Thoracic aorta (tissue), 2 donors: Measurements from ENCODE around the gene SDK2. TPM values are rescaled to one million over a fixed set of nuclear protein-coding genes. Genes with fewer than 3 reads are reported as not detected.

ENCODE experiments used
- ATAC-seq: fragments of 150-250 bp; one replicate; pipeline ENCODE4 v1.8.0; 2017; ENCODE audit warnings: low read depth; ENCODE audit not compliant: insufficient number of reproducible peaks, low FRiP score
- DNase-seq: peaks from one replicate; pipeline ENCODE4 v3.0.0-alpha.2; 2020; ENCODE audit warnings: low spot score
- H3K27ac ChIP-seq, 2 donors: fragments of 200-600 bp; sonication (generic); 1 replicate in 1 of 2; 2 replicates in 1 of 2; pipeline ENCODE4 v1.5.1; 2016; ENCODE audit warnings: mild to moderate bottlenecking in 2 of 2, moderate library complexity in 2 of 2
- H3K27me3 ChIP-seq: fragments of 200-600 bp; sonication (generic); replicated peaks from 2 replicates; pipeline ENCODE4 v1.6.0; 2016; ENCODE audit warnings: mild to moderate bottlenecking; ENCODE audit not compliant: insufficient read depth
- H3K36me3 ChIP-seq: fragments of 200-600 bp; sonication (generic); one replicate; pipeline ENCODE4 v1.5.1; 2016
- H3K4me1 ChIP-seq, 2 donors: fragments of 200-600 bp; sonication (generic); 1 replicate in 1 of 2; 2 replicates in 1 of 2; pipeline versions ENCODE4 v1.5.1 to v1.6.0; 2016; ENCODE audit warnings: low read depth in 2 of 2, mild to moderate bottlenecking in 1 of 2; ENCODE audit not compliant: control insufficient read depth in 1 of 2
- H3K4me3 ChIP-seq: fragments of 200-600 bp; sonication (generic); 2 replicates; pipeline ENCODE4 v1.5.1; 2016; ENCODE audit warnings: mild to moderate bottlenecking
- H3K9me3 ChIP-seq: fragments of 200-600 bp; sonication (generic); 2 replicates; pipeline ENCODE4 v1.5.1; 2016
- CTCF ChIP-seq: fragments of 200-600 bp; sonication (generic); IDR thresholded peaks from one replicate; pipeline ENCODE4 v1.5.1; 2019; ENCODE audit warnings: antibody characterized with exemption
- total RNA-seq, 2 donors: library from RNA; depleted of rRNA; stranded (reverse); fragments of >200 nt; gene quantifications; one replicate each; pipeline versions ENCODE4 v1.1.0 to v1.2.3, GENCODE V29; 2016

Gene SDK2
- total RNA-seq, 2 donors from 2014 or later: 6.0 to 8.9 TPM

DNA sequence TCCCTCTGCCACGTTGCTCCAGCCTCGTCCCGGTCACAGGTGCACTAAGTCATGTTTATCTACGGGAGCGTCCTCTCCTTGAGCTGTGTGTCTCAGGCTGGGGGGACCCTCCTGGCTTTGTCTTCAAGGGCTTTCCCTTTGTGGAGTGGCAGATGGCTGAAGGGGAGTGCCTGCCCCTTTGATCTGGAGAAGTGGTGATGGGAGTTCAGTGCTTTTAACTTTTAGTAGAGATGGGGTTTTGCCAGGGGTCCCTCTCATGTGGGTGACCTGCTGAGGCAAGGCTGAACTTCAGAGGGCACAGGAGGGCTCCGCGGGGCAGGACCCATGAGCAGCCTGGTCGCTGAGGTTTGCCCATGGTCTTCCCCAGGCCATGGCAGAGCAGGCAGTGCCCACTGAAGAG is 259.3 kb downstream of the SDK2 start:
- no peaks in the 10 kb centered on the region for H3K36me3 ChIP-seq
- H3K9me3 ChIP-seq: no peaks in the 10 kb centered on the region
- peaks cover 0 to 3% of the 10 kb centered on the region in 2 donors for H3K4me1 ChIP-seq
- no peaks in the 10 kb centered on the region for H3K27me3 ChIP-seq
- no peak overlapping the region for H3K27ac ChIP-seq
- H3K4me3 ChIP-seq: no peak overlapping the region
- DNase-seq (no peak), ATAC-seq (no peak)
- TF ChIP-seq CTCF: no peak

DNA sequence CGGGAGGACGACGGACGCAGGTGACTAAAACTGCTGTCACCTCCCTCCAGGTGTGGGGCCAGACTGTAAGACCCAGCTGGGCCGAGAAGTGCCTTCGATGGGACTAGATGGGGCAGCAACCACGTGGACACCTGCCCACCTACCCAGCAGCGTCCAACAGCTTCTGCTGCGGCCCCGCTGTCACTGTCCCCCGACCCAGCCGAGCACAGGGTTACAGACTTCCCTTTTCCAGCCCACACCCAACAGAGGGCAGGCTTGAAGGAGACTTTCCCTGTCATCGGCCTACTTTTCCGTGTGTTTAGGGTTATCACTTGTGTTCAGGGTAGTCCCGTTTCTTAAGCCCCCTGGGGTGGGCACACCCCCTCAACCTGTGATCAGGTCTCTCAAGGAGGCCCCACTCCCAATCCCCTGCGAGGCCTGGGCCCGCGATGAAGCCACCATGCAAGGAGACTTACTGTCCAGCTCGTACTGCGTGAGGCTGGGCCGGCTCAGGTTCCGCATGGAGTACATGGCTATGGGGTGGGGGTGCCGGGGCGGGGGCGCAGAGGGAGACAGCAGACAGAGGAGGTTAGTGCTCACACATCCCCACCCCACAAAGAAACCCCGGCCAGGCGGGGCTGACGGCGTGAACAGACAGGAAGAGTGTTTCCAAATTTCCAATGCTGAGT is 263.7 kb downstream of the SDK2 start:
- no peak for ATAC-seq
- H3K9me3 ChIP-seq: no peaks in the 10 kb centered on the region
- no peak overlapping the region for H3K27ac ChIP-seq
- H3K27me3 ChIP-seq: no peaks in the 10 kb centered on the region
- TF ChIP-seq CTCF: no peak
- DNase-seq: no peak
- no peak overlapping the region for H3K4me3 ChIP-seq
- no peaks in the 10 kb centered on the region for H3K36me3 ChIP-seq
- peaks cover 0 to 4% of the 10 kb centered on the region in 2 donors for H3K4me1 ChIP-seq

GRCh38 chr17:73379826-73380225 is 264.4 kb downstream of the SDK2 start:
- no peaks in the 10 kb centered on the region for H3K9me3 ChIP-seq
- H3K27me3 ChIP-seq: no peaks in the 10 kb centered on the region
- no peak overlapping the region for H3K27ac ChIP-seq
- no peak for TF ChIP-seq CTCF
- no peak for DNase-seq
- no peaks in the 10 kb centered on the region for H3K36me3 ChIP-seq
- no peak overlapping the region for H3K4me3 ChIP-seq
- no peak for ATAC-seq
- H3K4me1 ChIP-seq: peaks cover 0 to 4% of the 10 kb centered on the region in 2 donors

- no peak for TF ChIP-seq CTCF
- ATAC-seq: no peak
Measured at GRCh38 chr17:73378974-73379470, 265.2 kb downstream of the SDK2 start.

GRCh38 chr17:73376636-73377035 is 267.6 kb downstream of the SDK2 start:
- Histone ChIP-seq H3K27ac (no peak overlapping the region), H3K4me1 (peaks cover 0 to 4% of the 10 kb centered on the region in 2 donors), H3K4me3 (no peak overlapping the region), H3K9me3 (no peaks in the 10 kb centered on the region), H3K27me3 (no peaks in the 10 kb centered on the region), H3K36me3 (no peaks in the 10 kb centered on the region)
- DNase-seq (no peak), ATAC-seq (no peak)
- no peak for TF ChIP-seq CTCF

More at GRCh38 chr17:73378974-73379470, 265.2 kb downstream of the SDK2 start:
- Histone ChIP-seq H3K36me3 (no peaks in the 10 kb centered on the region), H3K4me1 (peaks cover 0 to 4% of the 10 kb centered on the region in 2 donors), H3K9me3 (no peaks in the 10 kb centered on the region), H3K4me3 (no peak overlapping the region), H3K27ac (no peak overlapping the region), H3K27me3 (no peaks in the 10 kb centered on the region)
- no peak for DNase-seq
